Measurements from ENCODE around the gene QSER1. TPM values are rescaled to one million over a fixed set of nuclear protein-coding genes. Genes with fewer than 3 reads are reported as not detected.

QSER1 gene
- total RNA-seq, 4 donors from 2014 or later, result 35.5 to 59.9 (median 42.6) TPM

- Histone ChIP-seq H3K36me3 (no peaks in the 10 kb centered on the region), H3K9me3 (no peaks in the 10 kb centered on the region), H3K4me1 (peaks cover 5 to 8% of the 10 kb centered on the region in 2 donors), H3K4me3 (replicated peaks in 1 of 3) (no peak overlapping the region), H3K27me3 (no peaks in the 10 kb centered on the region), H3K27ac (no peak overlapping the region)
- 79 to 80% methylated on average over 11 of the region's 11 CpGs for WGBS, 2 donors
- no peak for DNase-seq
- TF ChIP-seq CTCF (IDR thresholded peaks at IDR 0.05), result no peak
- TF ChIP-seq POLR2A (IDR thresholded peaks at IDR 0.05), result no peak
- intact Hi-C loops (cut with DNase I), result no loop called here
Measured at GRCh38 chr11:32890843-32891656, 1.6 kb upstream of the QSER1 start.

GRCh38 chr11:32891657-32892354 lies 805 bp upstream of the QSER1 start:
- no peak for TF ChIP-seq CTCF (IDR thresholded peaks at IDR 0.05)
- Histone ChIP-seq H3K27me3 (no peaks in the 10 kb centered on the region), H3K4me1 (peaks cover 5 to 8% of the 10 kb centered on the region in 2 donors), H3K36me3 (no peaks in the 10 kb centered on the region), H3K4me3 (replicated peaks in 1 of 3) (peak overlapping the region; percentile 62 to 96 (median 95)), H3K9me3 (no peaks in the 10 kb centered on the region), H3K27ac (peak overlapping the region; percentile 89 to 93 (median 90))
- no peak for DNase-seq
- intact Hi-C loops (cut with DNase I), result no loop called here
- WGBS, 2 donors, result 29 to 32% methylated on average over 10 of the region's 10 CpGs

GRCh38 chr11:32893093-32893342 lies 407 bp downstream of the QSER1 start:
- Histone ChIP-seq H3K9me3 (no peaks in the 10 kb centered on the region), H3K4me3 (replicated peaks in 1 of 3) (peak overlapping the region; percentile 62 to 90 (median 74)), H3K27me3 (no peaks in the 10 kb centered on the region), H3K36me3 (no peaks in the 10 kb centered on the region), H3K27ac (peak overlapping the region; percentile 64 to 89 (median 83)), H3K4me1 (peaks cover 5 to 8% of the 10 kb centered on the region in 2 donors)
- no peak for TF ChIP-seq CTCF (IDR thresholded peaks at IDR 0.05)
- no peak for TF ChIP-seq POLR2A (IDR thresholded peaks at IDR 0.05)
- no CpG with 5 or more reads among the region's 32 CpGs for WGBS, 2 donors
- intact Hi-C loops (cut with DNase I), result no loop called here
- DNase-seq, result no peak

- intact Hi-C loops (cut with DNase I), result no loop called here
- no peaks in the 10 kb centered on the region for H3K9me3 ChIP-seq
- no peak for TF ChIP-seq POLR2A (IDR thresholded peaks at IDR 0.05)
- TF ChIP-seq CTCF (IDR thresholded peaks at IDR 0.05), result peak in 5 of 6 experiments; percentile 15 to 51 (median 32)
- H3K27me3 ChIP-seq, result no peaks in the 10 kb centered on the region
- H3K36me3 ChIP-seq, result no peaks in the 10 kb centered on the region
- peak overlapping the region; percentile 62 to 90 (median 74) for H3K4me3 ChIP-seq (replicated peaks in 1 of 3)
- peak overlapping the region; percentile 64 to 89 (median 83) for H3K27ac ChIP-seq
- H3K4me1 ChIP-seq, result peaks cover 5 to 8% of the 10 kb centered on the region in 2 donors
- 1% methylated on average over 35 to 44 of the region's 66 CpGs for WGBS, 2 donors
- DNase-seq, result peak; percentile 54 to 67
Measured at GRCh38 chr11:32893343-32894148, 935 bp downstream of the QSER1 start.
